Lower leg skin (tissue), 4 donors: ENCODE measurements around the gene RAB3C. TPM values are rescaled to one million over a fixed set of nuclear protein-coding genes. Genes with fewer than 3 reads are reported as not detected.

Source experiments
- DNase-seq, 2 donors: peaks; one replicate each; pipeline ENCODE4 v3.0.0-alpha.2; 2019; ENCODE audit warnings: low spot score in 2 of 2
- H3K4me3 ChIP-seq: fragments of 200-600 bp; sonication (generic); 2 replicates; pipeline ENCODE4 v1.5.1; 2017; ENCODE audit warnings: mild to moderate bottlenecking, low read depth; ENCODE audit not compliant: poor library complexity, severe bottlenecking
- CTCF ChIP-seq, 3 donors: fragments of 450-650 bp; IDR thresholded peaks; one replicate each; pipeline ENCODE4 v1.5.1; 2016; ENCODE audit warnings: antibody characterized with exemption in 3 of 3, mild to moderate bottlenecking in 3 of 3, moderate library complexity in 2 of 3
- POLR2A ChIP-seq, 2 donors: fragments of 450-650 bp; IDR thresholded peaks; one replicate each; pipeline ENCODE4 v1.6.1; 2016 to 2017; ENCODE audit warnings: antibody characterized with exemption in 2 of 2, mild to moderate bottlenecking in 1 of 2, moderate library complexity in 1 of 2
- whole genome bisulfite sequencing, 2 donors: methylation state at CpG; one replicate each; pipeline ENCODE4 v1.1.5; 2018; 5-methylcytosine and 5-hydroxymethylcytosine counted together
- intact Hi-C: fragments of 100-400 bp; cut with DNase I; formaldehyde crosslinking; loops from one replicate; pipeline ENCODE4 v1.15.0; 2023; ENCODE audit warnings: low total_unique reads
- total RNA-seq, 4 donors: library from RNA; depleted of rRNA; stranded (reverse); fragments of >200 nt; gene quantifications; one replicate each; pipeline ENCODE4 v1.1.0, GENCODE V29; 2016

RAB3C gene
- total RNA-seq, 4 donors from 2014 or later = 0.04 to 1.2 (median 0.14) TPM

- intact Hi-C loops = no loop called here
- DNase-seq = no peak
- WGBS, 2 donors = 42 to 72% methylated on average over 2 of the region's 2 CpGs
- no peak overlapping the region for H3K4me3 ChIP-seq
- TF ChIP-seq CTCF (IDR thresholded peaks at IDR 0.05) (no peak), POLR2A (IDR thresholded peaks at IDR 0.05) (no peak)
Measured at GRCh38 chr5:58635416-58635815, 52.5 kb downstream of the RAB3C start.

GRCh38 chr5:58640011-58640410 lies 57.1 kb downstream of the RAB3C start:
- H3K4me3 ChIP-seq = no peak overlapping the region
- intact Hi-C loops = no loop called here
- 56 to 76% methylated on average over 3 of the region's 3 CpGs for WGBS, 2 donors
- no peak for DNase-seq
- no peak for TF ChIP-seq POLR2A (IDR thresholded peaks at IDR 0.05)
- no peak for TF ChIP-seq CTCF (IDR thresholded peaks at IDR 0.05)

- intact Hi-C loops = no loop called here
Measured at GRCh38 chr5:58641533-58641932, 58.7 kb downstream of the RAB3C start.

GRCh38 chr5:58648846-58649245 lies 66.0 kb downstream of the RAB3C start:
- 81 to 86% methylated on average over 4 of the region's 4 CpGs for WGBS, 2 donors
- TF ChIP-seq POLR2A (IDR thresholded peaks at IDR 0.05) (no peak), CTCF (IDR thresholded peaks at IDR 0.05) (no peak)
- no peak overlapping the region for H3K4me3 ChIP-seq
- intact Hi-C loops = no loop called here
- no peak for DNase-seq

More at GRCh38 chr5:58641533-58641932, 58.7 kb downstream of the RAB3C start:
- DNase-seq = no peak
- TF ChIP-seq CTCF (IDR thresholded peaks at IDR 0.05) = no peak
- no peak for TF ChIP-seq POLR2A (IDR thresholded peaks at IDR 0.05)
- 96 to 98% methylated on average over 1 of the region's 1 CpG for WGBS, 2 donors
- no peak overlapping the region for H3K4me3 ChIP-seq

- intact Hi-C loops = no loop called here
- WGBS, 2 donors = 37 to 50% methylated on average over 2 of the region's 2 CpGs
Measured at GRCh38 chr5:58649716-58650115, 66.8 kb downstream of the RAB3C start.

More at GRCh38 chr5:58649716-58650115, 66.8 kb downstream of the RAB3C start:
- no peak for DNase-seq
- no peak for TF ChIP-seq POLR2A (IDR thresholded peaks at IDR 0.05)
- TF ChIP-seq CTCF (IDR thresholded peaks at IDR 0.05) = no peak
- no peak overlapping the region for H3K4me3 ChIP-seq
